GF-D8 (cell line): Measurements from ENCODE around the gene TXNDC16.

ENCODE experiments used
- DNase-seq: peaks from one replicate; lab custom pipeline; 2025; lab: John Stamatoyannopoulos, UW

TXNDC16 gene

DNA sequence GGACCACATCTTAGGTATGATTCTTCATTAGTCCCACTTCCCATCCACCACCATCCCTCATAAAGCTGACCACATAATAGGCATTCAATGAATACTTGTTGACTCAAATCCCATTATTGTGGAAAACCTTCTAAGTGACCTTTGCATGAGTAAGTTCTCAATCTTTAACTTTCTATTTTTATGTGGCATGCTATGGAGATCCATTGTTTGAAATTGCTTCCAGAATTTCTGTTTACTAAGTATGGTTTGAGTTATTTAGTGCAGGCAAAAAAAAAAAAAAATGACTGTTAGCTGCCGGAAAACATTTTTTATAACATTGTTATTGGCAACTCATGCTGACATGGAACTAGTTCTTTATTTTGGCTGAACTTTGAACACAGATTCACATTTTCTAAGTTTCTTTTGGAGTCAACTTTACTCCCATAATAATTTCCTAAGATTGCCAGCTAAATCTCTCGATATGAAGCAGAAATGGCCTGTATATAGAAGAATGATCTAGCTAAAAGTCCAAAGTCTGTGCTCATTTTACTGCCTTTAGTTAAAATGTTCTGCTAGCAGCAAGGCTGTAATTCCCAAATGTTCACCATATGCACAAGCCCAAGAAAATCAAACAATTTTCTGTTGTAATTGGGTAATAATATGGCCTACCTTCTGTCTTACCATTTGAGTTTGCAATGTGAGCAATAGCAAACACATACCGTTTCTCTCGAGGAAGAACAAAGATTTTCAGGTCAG, 160.3 kb downstream of the TXNDC16 start:
- DNase-seq = no peak
